HepG2 (cell line): ENCODE data around the gene NKRF. TPM values are rescaled to one million over a fixed set of nuclear protein-coding genes. Genes with fewer than 3 reads are reported as not detected.

Experiments used
- ATAC-seq: fragments of 200-7000 bp; cut with Tn5 transposase; 3 replicates; pipeline ENCODE4 v1.9.1; 2020; ENCODE audit warnings: mild to moderate bottlenecking, moderate library complexity
- BruUV-seq: library from RNA; stranded (reverse); fragments of 400-500 nt; replicated peaks from 2 replicates; lab custom pipeline; 2021; lab: Mats Ljungman, UMichigan
- CTCF ChIA-PET: fragments of 300-600 bp; formaldehyde crosslinking; extraction: SDS; loops from one replicate; lab custom pipeline; 2021; ENCODE audit warnings: low total read pairs, inconsistent platforms, low intra/inter-chr PET ratio; lab: Yijun Ruan, JAX
- POLR2A ChIA-PET: fragments of 350-600 bp; sonication (Branson Sonifier 250); formaldehyde crosslinking; loops from one replicate; lab custom pipeline; 2020; ENCODE audit warnings: antibody characterized with exemption, inconsistent platforms; lab: Yijun Ruan, JAX
- DNase-seq: peaks from one replicate; pipeline ENCODE4 v3.0.0-alpha.2; 2015; ENCODE audit warnings: low spot score
- FAIRE-seq: peaks from 3 replicates; lab custom pipeline; 2011; peaks lifted over from hg19 to GRCh38; lab: Jason Lieb, UNC
- H2AFZ ChIP-seq: one replicate; pipeline ENCODE4 v1.6.1; 2011; ENCODE audit warnings: low read length, inconsistent platforms
- H3K27ac ChIP-seq: fragments of 300-600 bp; 3 replicates; pipeline ENCODE4 v1.8.0; 2011; ENCODE audit warnings: mixed run types, mild to moderate bottlenecking, mixed read lengths, low read length, inconsistent platforms; ENCODE audit not compliant: insufficient read depth; ENCODE audit errors: extremely low read length
- H3K27me3 ChIP-seq, 2 experiments: fragments of 200-600 bp in 1 of 2; 2 replicates in 1 of 2; 3 replicates in 1 of 2; pipeline versions ENCODE4 v1.6.0 to v1.8.0; 2011; ENCODE audit warnings: low read length in 2 of 2, mild to moderate bottlenecking in 2 of 2, moderate library complexity in 2 of 2, inconsistent platforms in 1 of 2; ENCODE audit not compliant: insufficient read depth in 2 of 2, control insufficient read depth in 1 of 2
- H3K36me3 ChIP-seq, 2 experiments: fragments of 200-600 bp in 1 of 2; replicated peaks in 1 of 2; 2 replicates in 1 of 2; 3 replicates in 1 of 2; pipeline versions ENCODE4 v1.5.1 to v1.8.0; 2011; ENCODE audit warnings: low read length in 2 of 2, inconsistent platforms in 1 of 2; ENCODE audit not compliant: insufficient read depth in 2 of 2, control insufficient read depth in 1 of 2
- H3K4me1 ChIP-seq: 2 replicates; pipeline ENCODE4 v1.5.1; 2012; ENCODE audit warnings: low read length, inconsistent platforms; ENCODE audit not compliant: insufficient read depth
- H3K4me2 ChIP-seq: 2 replicates; pipeline ENCODE4 v1.6.0; 2011; ENCODE audit warnings: low read depth, low read length, inconsistent platforms
- H3K4me3 ChIP-seq, 3 experiments: fragments of 200-600 bp in 1 of 3; sonication (generic), shearing (Covaris generic) in 1 of 3; replicated peaks in 1 of 3; 2 replicates each; pipeline ENCODE4 v1.5.1; 2011 to 2016; ENCODE audit warnings: low read length in 3 of 3, inconsistent platforms in 2 of 3, low read depth in 2 of 3, mild to moderate bottlenecking in 2 of 3, control low read depth in 1 of 3, mixed read lengths in 1 of 3; ENCODE audit not compliant: insufficient read depth in 1 of 3
- H3K79me2 ChIP-seq: one replicate; pipeline ENCODE4 v1.6.1; 2011; ENCODE audit warnings: low read length, inconsistent platforms; ENCODE audit not compliant: insufficient read depth
- H3K9ac ChIP-seq: 2 replicates; pipeline ENCODE4 v1.6.0; 2011; ENCODE audit warnings: mild to moderate bottlenecking, low read depth, low read length, inconsistent platforms; ENCODE audit not compliant: insufficient read depth
- H3K9me3 ChIP-seq: 2 replicates; pipeline ENCODE4 v1.5.1; 2012; ENCODE audit warnings: mild to moderate bottlenecking, low read length
- H4K20me1 ChIP-seq: 2 replicates; pipeline ENCODE4 v1.6.0; 2011; ENCODE audit warnings: inconsistent platforms, mild to moderate bottlenecking, low read length, moderate library complexity; ENCODE audit not compliant: insufficient read depth
- ETV5 ChIP-seq: IDR thresholded peaks from 2 replicates; pipeline ENCODE4 v1.6.1; 2018; ENCODE audit warnings: missing biosample characterization, missing genetic modification reagents, inconsistent platforms, borderline replicate concordance
- SMYD3 ChIP-seq: sonication (generic); formaldehyde crosslinking; IDR thresholded peaks from 2 replicates; pipeline ENCODE4 v1.8.1; 2023; ENCODE audit warnings: mild to moderate bottlenecking, missing genetic modification reagents
- SNAPC4 ChIP-seq: sonication (generic); formaldehyde crosslinking; IDR thresholded peaks from 2 replicates; pipeline ENCODE4 v1.4.0; 2020; ENCODE audit warnings: mild to moderate bottlenecking, missing genetic modification reagents
- ZNF382 ChIP-seq: sonication (generic); formaldehyde crosslinking; IDR thresholded peaks from 2 replicates; pipeline ENCODE4 v1.5.0; 2020; ENCODE audit warnings: missing genetic modification reagents, mild to moderate bottlenecking, borderline replicate concordance
- ZNF468 ChIP-seq: sonication (generic); formaldehyde crosslinking; IDR thresholded peaks from 2 replicates; pipeline ENCODE4 v1.8.0; 2022; ENCODE audit warnings: mild to moderate bottlenecking, moderate library complexity, missing genetic modification reagents
- ZNF577 ChIP-seq: sonication (generic); formaldehyde crosslinking; IDR thresholded peaks from 2 replicates; pipeline ENCODE4 v1.4.0; 2020; ENCODE audit warnings: mild to moderate bottlenecking, low read depth, missing genetic modification reagents, borderline replicate concordance
- ZNF891 ChIP-seq: sonication (generic); formaldehyde crosslinking; IDR thresholded peaks from 2 replicates; pipeline ENCODE4 v1.5.0; 2020; ENCODE audit warnings: mild to moderate bottlenecking, missing genetic modification reagents
- WGBS: methylation state at CpG from one replicate; pipeline ENCODE4 v1.1.6; 2017; ENCODE audit warnings: low lambda C conversion rate; 5-methylcytosine and 5-hydroxymethylcytosine counted together
- in situ Hi-C: cut with HindIII; loops from 2 replicates; pipeline ENCODE4 v1.10.0; 2017; ENCODE audit warnings: low pct_unique_long_range_greater_than_20kb; ENCODE audit not compliant: extremely low pct_ligation_motif_present
- intact Hi-C: fragments of 100-400 bp; cut with micrococcal nuclease; formaldehyde crosslinking; loops from one replicate; pipeline ENCODE4 v1.10.0; 2022; ENCODE audit not compliant: unreplicated experiment
- polyA plus RNA-seq, 8 experiments: library from polyadenylated mRNA; depleted of rRNA in 3 of 8; stranded (reverse) in 7 of 8; unstranded in 1 of 8; fragments of >200 nt; fragmentation: Illumina TruSeq in 4 of 8; extraction: Trizol in 4 of 8; gene quantifications; 2 replicates each; pipeline versions ENCODE4 v1.2.1 to v1.2.3, GENCODE V29; 2011 to 2016; ENCODE audit warnings: low read depth in 4 of 8, missing spikeins in 1 of 8, mixed read lengths in 1 of 8; ENCODE audit not compliant: insufficient read depth in 1 of 8
- total RNA-seq, 5 experiments: library from RNA; depleted of rRNA; stranded (reverse); fragments of >200 nt; fragmentation: Illumina TruSeq; extraction: Trizol; gene quantifications; 2 replicates each; pipeline ENCODE4 v1.2.3, GENCODE V29; 2016; ENCODE audit warnings: low read depth in 1 of 5
- TF ChIP-seq, protein P1 (sequence below): sonication (generic); formaldehyde crosslinking; conservative IDR thresholded peaks from 2 replicates; pipeline ENCODE4 v1.5.0; 2020; ENCODE audit warnings: missing genetic modification reagents
- TF ChIP-seq, protein P2 (sequence below): sonication (generic); formaldehyde crosslinking; IDR thresholded peaks from 2 replicates; pipeline ENCODE4 v1.4.0; 2020; ENCODE audit warnings: low read depth, mild to moderate bottlenecking, missing genetic modification reagents
- TF ChIP-seq, protein P3 (sequence below): IDR thresholded peaks from 2 replicates; pipeline ENCODE4 v1.6.1; 2016; ENCODE audit warnings: missing genetic modification reagents, missing compliant biosample characterization
- TF ChIP-seq, protein P4 (sequence below): IDR thresholded peaks from 2 replicates; pipeline ENCODE4 v1.6.1; 2016; ENCODE audit warnings: low read depth

NKRF gene
- total and polyA plus RNA-seq, 2 of the 13 experiments (the other 11 are each of a cell fraction or from before 2014, with no cell fraction given): 3.3 to 6.0 TPM

- TF ChIP-seq, protein P1, sequence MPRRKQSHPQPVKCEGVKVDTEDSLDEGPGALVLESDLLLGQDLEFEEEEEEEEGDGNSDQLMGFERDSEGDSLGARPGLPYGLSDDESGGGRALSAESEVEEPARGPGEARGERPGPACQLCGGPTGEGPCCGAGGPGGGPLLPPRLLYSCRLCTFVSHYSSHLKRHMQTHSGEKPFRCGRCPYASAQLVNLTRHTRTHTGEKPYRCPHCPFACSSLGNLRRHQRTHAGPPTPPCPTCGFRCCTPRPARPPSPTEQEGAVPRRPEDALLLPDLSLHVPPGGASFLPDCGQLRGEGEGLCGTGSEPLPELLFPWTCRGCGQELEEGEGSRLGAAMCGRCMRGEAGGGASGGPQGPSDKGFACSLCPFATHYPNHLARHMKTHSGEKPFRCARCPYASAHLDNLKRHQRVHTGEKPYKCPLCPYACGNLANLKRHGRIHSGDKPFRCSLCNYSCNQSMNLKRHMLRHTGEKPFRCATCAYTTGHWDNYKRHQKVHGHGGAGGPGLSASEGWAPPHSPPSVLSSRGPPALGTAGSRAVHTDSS (CRISPR knock-in tag): no peak
- no peak for TF ChIP-seq ZNF382 (CRISPR knock-in tag)
- TF ChIP-seq, all 625 proteins: peak for 9
Observed at GRCh38 chrX:119573840-119574393, 32.3 kb downstream of the NKRF start (continued).

GRCh38 chrX:119573222-119573621 is 33.0 kb downstream of the NKRF start:
- 65% methylated on average over 3 of the region's 3 CpGs for WGBS
- TF ChIP-seq SNAPC4 (CRISPR knock-in tag): no peak
- no peak for TF ChIP-seq ZNF577
- no peak for TF ChIP-seq ETV5
- TF ChIP-seq, protein P2, sequence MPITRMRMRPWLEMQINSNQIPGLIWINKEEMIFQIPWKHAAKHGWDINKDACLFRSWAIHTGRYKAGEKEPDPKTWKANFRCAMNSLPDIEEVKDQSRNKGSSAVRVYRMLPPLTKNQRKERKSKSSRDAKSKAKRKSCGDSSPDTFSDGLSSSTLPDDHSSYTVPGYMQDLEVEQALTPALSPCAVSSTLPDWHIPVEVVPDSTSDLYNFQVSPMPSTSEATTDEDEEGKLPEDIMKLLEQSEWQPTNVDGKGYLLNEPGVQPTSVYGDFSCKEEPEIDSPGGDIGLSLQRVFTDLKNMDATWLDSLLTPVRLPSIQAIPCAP (CRISPR knock-in tag): no peak
- TF ChIP-seq ZNF891 (CRISPR knock-in tag): no peak
- TF ChIP-seq SMYD3: no peak
- TF ChIP-seq, protein P3, sequence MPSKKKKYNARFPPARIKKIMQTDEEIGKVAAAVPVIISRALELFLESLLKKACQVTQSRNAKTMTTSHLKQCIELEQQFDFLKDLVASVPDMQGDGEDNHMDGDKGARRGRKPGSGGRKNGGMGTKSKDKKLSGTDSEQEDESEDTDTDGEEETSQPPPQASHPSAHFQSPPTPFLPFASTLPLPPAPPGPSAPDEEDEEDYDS (CRISPR knock-in tag): no peak
- no peak for TF ChIP-seq ZNF468
- TF ChIP-seq, protein P4, sequence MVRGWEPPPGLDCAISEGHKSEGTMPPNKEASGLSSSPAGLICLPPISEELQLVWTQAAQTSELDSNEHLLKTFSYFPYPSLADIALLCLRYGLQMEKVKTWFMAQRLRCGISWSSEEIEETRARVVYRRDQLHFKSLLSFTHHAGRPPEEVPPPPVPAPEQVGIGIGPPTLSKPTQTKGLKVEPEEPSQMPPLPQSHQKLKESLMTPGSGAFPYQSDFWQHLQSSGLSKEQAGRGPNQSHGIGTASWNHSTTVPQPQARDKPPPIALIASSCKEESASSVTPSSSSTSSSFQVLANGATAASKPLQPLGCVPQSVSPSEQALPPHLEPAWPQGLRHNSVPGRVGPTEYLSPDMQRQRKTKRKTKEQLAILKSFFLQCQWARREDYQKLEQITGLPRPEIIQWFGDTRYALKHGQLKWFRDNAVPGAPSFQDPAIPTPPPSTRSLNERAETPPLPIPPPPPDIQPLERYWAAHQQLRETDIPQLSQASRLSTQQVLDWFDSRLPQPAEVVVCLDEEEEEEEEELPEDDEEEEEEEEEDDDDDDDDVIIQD (CRISPR knock-in tag): no peak
- TF ChIP-seq, all 625 proteins: peak for 0
- Histone ChIP-seq H3K9ac (peak overlapping the region; percentile 75), H3K9me3 (no peaks in the 10 kb centered on the region), H2AFZ (no peak overlapping the region), H3K27me3 (no peaks in the 10 kb centered on the region), H3K4me1 (peaks cover 30% of the 10 kb centered on the region; the same call in 1 of the 2 replicates), H3K27ac (no peak overlapping the region), H3K4me3 (peak overlapping the region; percentile 78 to 85 (median 79); a peak in 5 of 6 replicates), H3K36me3 (no peaks in the 10 kb centered on the region), H3K4me2 (peak overlapping the region; percentile 77), H4K20me1 (no peaks in the 10 kb centered on the region), H3K79me2 (peaks cover 7% of the 10 kb centered on the region)
- ATAC-seq (no peak), FAIRE-seq (no peak), DNase-seq (no peak)
- in situ Hi-C loops (no loop called here), intact Hi-C loops (no loop called here)
- CTCF ChIA-PET: no interaction called here
- POLR2A ChIA-PET: interaction anchor here (0.6 to 2.6 kb wide), 6 partner anchors 8 to 218 kb away, joined by 3 to 13 read pairs (median 6); partner anchors contain the start of genes RPL39, SEPTIN6 and STEEP1
- BruUV-seq: TSS peak; percentile 79
